Sigmoid colon (tissue), 4 donors: ENCODE results near the gene CCDC152.

ENCODE experiments used
- CTCF ChIP-seq, 4 experiments: fragments of 450-650 bp in 3 of 4; fragments of 200-600 bp in 1 of 4; IDR thresholded peaks; one replicate each; pipeline ENCODE4 v1.5.1; 2016 to 2019; ENCODE audit warnings: antibody characterized with exemption in 4 of 4, mild to moderate bottlenecking in 3 of 4, moderate library complexity in 2 of 4
- EP300 ChIP-seq, 4 donors: sonication (generic); formaldehyde crosslinking; IDR thresholded peaks; one replicate each; pipeline ENCODE4 v1.6.1; 2017; ENCODE audit warnings: antibody characterized with exemption in 4 of 4
- POLR2A ChIP-seq, 2 donors: fragments of 450-650 bp; IDR thresholded peaks; one replicate each; pipeline ENCODE4 v1.6.1; 2016; ENCODE audit warnings: antibody characterized with exemption in 2 of 2, mild to moderate bottlenecking in 2 of 2, moderate library complexity in 2 of 2
- POLR2AphosphoS5 ChIP-seq, 4 donors: sonication (generic); formaldehyde crosslinking; IDR thresholded peaks; one replicate each; pipeline ENCODE4 v1.6.1; 2017; ENCODE audit warnings: antibody characterized with exemption in 4 of 4

- no peak for TF ChIP-seq CTCF (IDR thresholded peaks at IDR 0.05)
- TF ChIP-seq EP300 (IDR thresholded peaks at IDR 0.05), result no peak
- TF ChIP-seq POLR2A (IDR thresholded peaks at IDR 0.05), result no peak
- TF ChIP-seq POLR2AphosphoS5 (IDR thresholded peaks at IDR 0.05), result no peak
Measured at GRCh38 chr5:42791151-42791550, 34.5 kb downstream of the CCDC152 start.
